OCI-LY7 (cell line): ENCODE data around the gene ADGRF4. TPM values are rescaled to one million over a fixed set of nuclear protein-coding genes. Genes with fewer than 3 reads are reported as not detected.

Experiments
- BruUV-seq: library from RNA; stranded (reverse); fragments of 400-500 nt; replicated peaks from 2 replicates; lab custom pipeline; 2021; lab: Mats Ljungman, UMichigan
- CTCF ChIA-PET: fragments of 300-600 bp; sonication (Branson Sonifier 250); formaldehyde crosslinking; loops from one replicate; lab custom pipeline; 2022; ENCODE audit warnings: antibody characterized with exemption; ENCODE audit not compliant: unreplicated experiment; lab: Charles Lee
- POLR2A ChIA-PET: fragments of 300-600 bp; sonication (Branson Sonifier 250); formaldehyde crosslinking; loops from one replicate; lab custom pipeline; 2022; ENCODE audit warnings: antibody characterized with exemption; lab: Charles Lee
- DNase-seq: peaks from one replicate; pipeline ENCODE4 v3.0.0-alpha.2; 2015; ENCODE audit warnings: low spot score
- H2AFZ ChIP-seq: fragments of 200-600 bp; sonication (generic), shearing (Covaris generic); 2 replicates; pipeline ENCODE4 v1.6.1; 2014; ENCODE audit warnings: mild to moderate bottlenecking, antibody characterized with exemption, low read length, moderate library complexity
- H3K27ac ChIP-seq: fragments of 200-600 bp; sonication (generic); 2 replicates; pipeline ENCODE4 v1.5.1; 2014; ENCODE audit warnings: mixed run types, low read depth, mild to moderate bottlenecking, moderate library complexity, low read length, inconsistent platforms; ENCODE audit not compliant: poor library complexity, severe bottlenecking
- H3K36me3 ChIP-seq: fragments of 200-600 bp; sonication (generic); 2 replicates; pipeline ENCODE4 v1.6.1; 2014; ENCODE audit warnings: mild to moderate bottlenecking, antibody characterized with exemption, low read length, moderate library complexity, mixed read lengths; ENCODE audit not compliant: insufficient read depth
- H3K4me1 ChIP-seq: fragments of 200-600 bp; sonication (generic); 2 replicates; pipeline ENCODE4 v1.5.1; 2014; ENCODE audit warnings: mild to moderate bottlenecking, low read length; ENCODE audit not compliant: insufficient read depth, poor library complexity, severe bottlenecking
- H3K4me2 ChIP-seq: fragments of 200-600 bp; sonication (generic); 2 replicates; pipeline ENCODE4 v1.6.1; 2014; ENCODE audit warnings: mild to moderate bottlenecking, low read length
- H3K4me3 ChIP-seq: fragments of 200-600 bp; sonication (generic); 2 replicates; pipeline ENCODE4 v1.5.1; 2014; ENCODE audit warnings: mild to moderate bottlenecking, low read depth, low read length; ENCODE audit not compliant: poor library complexity, severe bottlenecking
- H3K79me2 ChIP-seq: fragments of 200-600 bp; sonication (generic); 2 replicates; pipeline ENCODE4 v1.6.1; 2016; ENCODE audit warnings: low read depth, mild to moderate bottlenecking, low read length, moderate library complexity, mixed read lengths; ENCODE audit not compliant: insufficient read depth
- H3K9me2 ChIP-seq: fragments of 200-600 bp; sonication (generic); 2 replicates; pipeline ENCODE4 v1.6.1; 2016; ENCODE audit warnings: mild to moderate bottlenecking, low read length, mixed read lengths; ENCODE audit not compliant: insufficient read depth
- H3K9me3 ChIP-seq: fragments of 200-600 bp; sonication (generic); 2 replicates; pipeline ENCODE4 v1.6.1; 2014; ENCODE audit warnings: mild to moderate bottlenecking, mixed run types, low read length, mixed read lengths
- H4K20me1 ChIP-seq: fragments of 200-600 bp; sonication (generic); 2 replicates; pipeline ENCODE4 v1.6.1; 2014; ENCODE audit warnings: mild to moderate bottlenecking, antibody characterized with exemption, low read length, moderate library complexity, mixed read lengths; ENCODE audit not compliant: insufficient read depth
- EZH2phosphoT487 ChIP-seq: fragments of 200-600 bp; sonication (generic); IDR thresholded peaks from 2 replicates; pipeline ENCODE4 v1.6.1; 2018; ENCODE audit warnings: low read depth, borderline replicate concordance, mild to moderate bottlenecking, mixed run types, antibody characterized with exemption, low read length, moderate library complexity, mixed read lengths
- intact Hi-C: fragments of 100-400 bp; cut with micrococcal nuclease; formaldehyde crosslinking; loops from one replicate; pipeline ENCODE4 v1.10.0; 2022; ENCODE audit not compliant: unreplicated experiment
- total RNA-seq, 2 experiments: library from RNA; depleted of rRNA in 1 of 2; stranded (reverse); fragments of >200 nt in 1 of 2; shearing (Covaris generic) in 1 of 2; gene quantifications; 2 replicates each; pipeline ENCODE4 v1.2.3, GENCODE V29; 2014 to 2022
- TF ChIP-seq, protein P1 (sequence below): fragments of 200-600 bp; sonication (generic); conservative IDR thresholded peaks from 2 replicates; pipeline ENCODE4 v1.5.1; 2014; ENCODE audit warnings: mild to moderate bottlenecking, antibody characterized with exemption, low read length, moderate library complexity, mixed read lengths

The ADGRF4 gene
- total RNA-seq, 2 experiments from 2014 or later = not detected

- Histone ChIP-seq H3K36me3 (no peaks in the 10 kb centered on the region), H3K27ac (no peak overlapping the region), H3K4me2 (no peak overlapping the region), H3K4me1 (no peaks in the 10 kb centered on the region), H3K9me3 (no peaks in the 10 kb centered on the region), H4K20me1 (no peaks in the 10 kb centered on the region), H3K9me2 (no peaks in the 10 kb centered on the region), H3K4me3 (no peak overlapping the region), H3K79me2 (no peaks in the 10 kb centered on the region), H2AFZ (no peak overlapping the region)
- POLR2A ChIA-PET = interaction anchor here (0.6 to 0.7 kb wide), 2 partner anchors 41 to 1099 kb away, joined by 3 read pairs; no protein-coding TSS in a partner anchor
- TF ChIP-seq, protein P1, sequence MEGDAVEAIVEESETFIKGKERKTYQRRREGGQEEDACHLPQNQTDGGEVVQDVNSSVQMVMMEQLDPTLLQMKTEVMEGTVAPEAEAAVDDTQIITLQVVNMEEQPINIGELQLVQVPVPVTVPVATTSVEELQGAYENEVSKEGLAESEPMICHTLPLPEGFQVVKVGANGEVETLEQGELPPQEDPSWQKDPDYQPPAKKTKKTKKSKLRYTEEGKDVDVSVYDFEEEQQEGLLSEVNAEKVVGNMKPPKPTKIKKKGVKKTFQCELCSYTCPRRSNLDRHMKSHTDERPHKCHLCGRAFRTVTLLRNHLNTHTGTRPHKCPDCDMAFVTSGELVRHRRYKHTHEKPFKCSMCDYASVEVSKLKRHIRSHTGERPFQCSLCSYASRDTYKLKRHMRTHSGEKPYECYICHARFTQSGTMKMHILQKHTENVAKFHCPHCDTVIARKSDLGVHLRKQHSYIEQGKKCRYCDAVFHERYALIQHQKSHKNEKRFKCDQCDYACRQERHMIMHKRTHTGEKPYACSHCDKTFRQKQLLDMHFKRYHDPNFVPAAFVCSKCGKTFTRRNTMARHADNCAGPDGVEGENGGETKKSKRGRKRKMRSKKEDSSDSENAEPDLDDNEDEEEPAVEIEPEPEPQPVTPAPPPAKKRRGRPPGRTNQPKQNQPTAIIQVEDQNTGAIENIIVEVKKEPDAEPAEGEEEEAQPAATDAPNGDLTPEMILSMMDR = no peak
- no peak for TF ChIP-seq EZH2phosphoT487
- intact Hi-C loops = no loop called here
- DNase-seq = no peak
- BruUV-seq = no TSS peak
- CTCF ChIA-PET = no interaction called here
Observed at GRCh38 chr6:47663462-47664216, 34.7 kb upstream of the ADGRF4 start.

GRCh38 chr6:47665112-47665511 lies 33.3 kb upstream of the ADGRF4 start:
- no peaks in the 10 kb centered on the region for H3K9me3 ChIP-seq
- POLR2A ChIA-PET = no interaction called here
- H3K4me2 ChIP-seq = no peak overlapping the region
- H4K20me1 ChIP-seq = no peaks in the 10 kb centered on the region
- CTCF ChIA-PET = interaction anchor here (0.5 kb wide), 1 partner anchor 23 kb away, joined by 3 read pairs; no protein-coding TSS in a partner anchor
- no TSS peak for BruUV-seq
- H3K9me2 ChIP-seq = no peaks in the 10 kb centered on the region
- intact Hi-C loops = no loop called here
- H3K79me2 ChIP-seq = no peaks in the 10 kb centered on the region
- no peak overlapping the region for H3K4me3 ChIP-seq
- H2AFZ ChIP-seq = no peak overlapping the region
- TF ChIP-seq, protein P1 = no peak
- no peak for TF ChIP-seq EZH2phosphoT487
- no peaks in the 10 kb centered on the region for H3K4me1 ChIP-seq
- DNase-seq = no peak
- no peaks in the 10 kb centered on the region for H3K36me3 ChIP-seq
- no peak overlapping the region for H3K27ac ChIP-seq
